8988T (cell line): ENCODE measurements around the gene CSF2RB.

Experiments
- DNase-seq: peaks from one replicate; pipeline ENCODE4 v3.0.0; 2011

The CSF2RB gene

DNA sequence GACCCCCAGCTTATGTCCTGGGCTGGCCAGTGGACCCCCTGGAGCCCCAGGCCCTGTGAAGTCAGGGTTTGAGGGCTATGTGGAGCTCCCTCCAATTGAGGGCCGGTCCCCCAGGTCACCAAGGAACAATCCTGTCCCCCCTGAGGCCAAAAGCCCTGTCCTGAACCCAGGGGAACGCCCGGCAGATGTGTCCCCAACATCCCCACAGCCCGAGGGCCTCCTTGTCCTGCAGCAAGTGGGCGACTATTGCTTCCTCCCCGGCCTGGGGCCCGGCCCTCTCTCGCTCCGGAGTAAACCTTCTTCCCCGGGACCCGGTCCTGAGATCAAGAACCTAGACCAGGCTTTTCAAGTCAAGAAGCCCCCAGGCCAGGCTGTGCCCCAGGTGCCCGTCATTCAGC, 24.6 kb downstream of the CSF2RB start:
- DNase-seq: no peak

DNA sequence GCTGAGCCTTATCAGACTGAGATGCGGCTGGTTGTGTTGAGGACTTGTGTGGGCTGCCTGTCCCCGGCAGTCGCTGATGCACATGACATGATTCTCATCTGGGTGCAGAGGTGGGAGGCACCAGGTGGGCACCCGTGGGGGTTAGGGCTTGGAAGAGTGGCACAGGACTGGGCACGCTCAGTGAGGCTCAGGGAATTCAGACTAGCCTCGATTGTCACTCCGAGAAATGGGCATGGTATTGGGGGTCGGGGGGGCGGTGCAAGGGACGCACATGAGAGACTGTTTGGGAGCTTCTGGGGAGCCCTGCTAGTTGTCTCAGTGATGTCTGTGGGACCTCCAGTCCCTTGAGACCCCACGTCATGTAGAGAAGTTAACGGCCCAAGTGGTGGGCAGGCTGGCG, 25.5 kb downstream of the CSF2RB start:
- DNase-seq: no peak

DNA sequence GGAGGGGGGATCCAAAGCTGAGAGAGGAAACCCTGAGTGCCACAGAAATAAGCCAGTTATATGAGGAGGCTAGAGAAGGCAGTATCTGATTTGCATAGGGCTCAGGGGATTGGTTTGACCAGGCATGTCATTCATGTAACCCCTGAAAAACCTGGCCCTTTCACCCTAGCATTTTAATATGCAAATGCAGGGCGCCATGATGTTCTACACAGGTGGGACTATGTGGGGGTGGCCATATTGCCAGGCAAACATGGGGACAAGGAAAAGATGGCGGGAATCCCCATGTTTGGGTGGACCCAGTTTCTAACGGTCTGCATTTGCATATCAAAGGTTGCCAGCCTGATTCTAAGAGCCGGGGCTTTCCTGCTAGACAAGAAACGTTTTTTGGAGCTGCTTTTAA, 27.2 kb downstream of the CSF2RB start:
- DNase-seq: no peak

DNA sequence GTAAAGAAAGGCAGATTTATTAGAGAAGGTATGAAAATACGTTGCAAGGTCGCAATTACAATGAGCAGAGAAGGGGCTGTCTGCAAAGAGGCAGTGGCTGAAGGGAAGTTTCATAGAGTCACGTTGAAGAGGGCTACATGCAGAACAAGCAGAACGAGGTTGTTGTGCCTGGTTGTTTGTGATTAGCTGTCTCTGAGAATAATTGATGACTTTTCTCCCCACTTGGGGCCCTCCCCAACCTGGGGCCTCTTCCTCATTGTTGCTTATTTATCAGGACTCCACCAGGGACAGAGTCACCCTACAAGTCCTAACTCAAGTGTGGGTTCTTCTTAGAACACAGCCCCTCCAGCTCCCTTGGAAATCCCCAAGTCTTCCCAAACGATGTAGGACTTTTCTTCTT, 29.1 kb downstream of the CSF2RB start:
- DNase-seq: no peak

DNA sequence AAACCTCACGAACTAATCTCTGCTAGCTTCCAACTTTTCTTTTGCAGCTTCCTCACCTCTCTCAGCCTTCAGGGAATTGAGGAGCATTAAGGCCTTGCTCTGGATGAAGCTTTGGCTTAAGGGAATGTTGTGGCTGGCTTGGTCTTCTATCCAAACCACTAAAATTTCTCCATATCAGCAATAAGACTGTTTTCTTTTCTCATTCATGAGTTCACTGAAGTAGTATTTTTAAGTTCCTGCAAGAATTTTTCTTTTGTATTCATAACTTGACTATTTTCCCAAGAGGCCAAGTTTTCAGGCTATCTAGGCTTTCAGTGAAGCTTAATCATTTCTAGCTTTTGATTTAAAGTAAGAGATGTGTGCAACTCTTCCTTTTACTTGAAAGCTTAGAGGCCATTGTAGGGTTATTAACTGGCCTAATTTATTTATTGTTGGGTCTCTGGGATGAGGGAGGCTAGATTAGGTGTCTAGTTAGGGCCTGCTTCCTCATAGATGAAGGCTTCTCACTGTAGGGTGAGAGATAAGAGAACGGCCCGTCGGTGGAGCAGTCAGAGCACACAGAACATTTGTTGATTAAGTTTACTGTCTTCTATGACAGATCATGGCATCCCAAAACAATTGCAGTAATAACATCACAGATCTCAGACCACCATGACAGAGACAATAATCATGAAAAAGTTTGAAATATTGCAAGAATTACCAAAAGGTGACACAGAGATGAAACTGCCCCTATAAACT, 33.2 kb downstream of the CSF2RB start:
- DNase-seq: no peak

DNA sequence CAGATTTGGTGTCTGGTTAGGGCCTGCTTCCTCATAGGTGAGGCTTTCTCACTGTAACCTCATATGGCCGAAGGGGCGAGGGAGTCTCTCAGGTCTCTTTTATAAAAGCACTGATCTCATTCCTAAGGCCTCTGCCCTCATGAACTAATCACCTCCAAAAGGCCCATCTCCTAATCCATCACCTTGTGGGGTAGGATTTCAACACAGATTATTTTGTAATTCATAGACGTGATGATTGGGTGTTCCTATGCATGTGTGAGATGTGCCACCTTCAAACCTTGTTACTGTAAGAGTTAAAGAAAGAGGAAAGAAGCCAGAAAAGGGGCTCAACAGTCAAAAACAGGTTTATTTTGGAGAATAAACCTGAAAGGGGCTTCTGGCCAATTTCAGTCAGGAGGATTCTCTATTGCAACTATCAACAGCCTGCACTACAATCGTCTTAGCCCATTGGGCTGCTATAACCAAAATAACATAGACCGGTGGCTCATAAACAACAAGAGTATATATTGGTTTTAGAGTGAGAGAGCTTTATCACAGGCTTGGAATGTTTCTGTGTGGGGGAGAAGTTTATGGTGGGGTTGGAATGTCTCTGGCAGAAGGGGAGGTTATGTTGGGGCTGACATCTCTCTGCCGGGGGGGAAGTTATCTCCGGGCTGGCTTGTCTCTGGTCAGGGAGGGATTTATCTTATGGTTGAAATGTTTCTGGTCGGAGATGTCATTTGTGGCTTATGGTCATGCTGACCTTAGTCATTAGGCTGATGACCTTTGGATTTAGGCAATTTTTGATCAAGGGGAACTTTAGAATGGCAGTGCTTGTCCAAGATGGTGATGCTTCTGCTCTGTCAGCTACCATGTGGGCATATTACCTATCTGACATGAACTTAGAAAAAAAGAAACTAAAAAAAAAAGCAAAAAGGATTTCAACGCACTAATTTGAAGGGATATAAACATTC, 35.1 kb downstream of the CSF2RB start:
- no peak for DNase-seq

DNA sequence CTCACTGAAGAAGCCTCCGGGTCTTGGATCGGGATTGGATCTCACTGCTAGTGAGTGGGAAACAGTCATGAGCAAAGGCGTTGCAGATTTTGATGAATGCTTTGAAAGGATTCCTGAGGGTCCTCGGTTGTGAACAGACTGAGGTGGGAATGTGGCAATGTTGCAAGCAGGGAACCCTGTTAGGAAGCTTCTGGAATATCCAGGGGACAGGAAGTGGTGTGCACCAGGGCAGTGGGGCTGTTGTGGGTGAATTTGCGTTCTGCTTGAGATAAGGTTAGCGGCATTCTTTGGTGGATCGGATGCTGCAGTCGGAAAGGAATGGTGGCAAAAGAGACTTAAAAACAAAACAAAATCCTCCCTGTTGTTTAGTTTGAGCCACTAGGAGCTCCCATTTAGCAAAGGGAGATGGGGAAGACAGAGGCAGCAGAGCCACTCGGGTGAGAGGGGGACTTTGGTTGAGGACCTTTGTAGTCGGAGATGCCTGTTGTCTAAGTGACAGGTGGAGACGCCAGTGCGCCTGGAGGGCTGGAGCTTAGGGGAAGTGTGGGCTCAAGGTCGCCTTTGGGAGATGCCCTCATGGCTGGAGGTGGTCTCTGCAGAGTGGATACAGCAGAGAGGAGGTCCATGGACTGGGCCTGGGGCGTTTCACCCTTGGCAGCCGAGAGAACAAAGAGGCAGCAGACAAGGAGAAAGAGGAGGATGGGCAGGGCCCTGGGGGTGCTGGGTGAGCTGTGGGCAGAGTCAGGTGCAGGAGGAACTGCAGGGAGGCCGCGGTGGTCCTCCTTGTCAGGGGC, 37.6 kb downstream of the CSF2RB start:
- DNase-seq: no peak

DNA sequence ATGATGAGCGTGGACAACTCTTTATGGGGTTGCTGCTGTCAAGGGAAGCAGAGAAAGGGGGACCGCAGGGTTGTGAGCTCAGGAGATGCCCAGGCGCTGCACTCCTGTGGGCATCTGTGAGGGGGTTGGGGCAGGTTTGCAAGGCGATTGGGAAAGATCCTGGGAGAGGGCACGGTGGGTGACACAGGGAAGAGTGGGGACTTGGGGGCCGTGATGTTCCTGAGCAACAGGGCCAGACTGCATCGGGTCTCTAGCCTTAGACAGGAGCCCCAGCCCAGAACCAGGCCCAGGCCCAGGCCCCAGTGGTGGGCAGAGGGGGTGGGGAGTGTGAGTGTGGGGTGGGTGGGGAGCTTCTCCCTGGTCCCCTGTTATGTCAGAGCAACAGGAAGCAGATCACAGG, 38.3 kb downstream of the CSF2RB start:
- DNase-seq: no peak

DNA sequence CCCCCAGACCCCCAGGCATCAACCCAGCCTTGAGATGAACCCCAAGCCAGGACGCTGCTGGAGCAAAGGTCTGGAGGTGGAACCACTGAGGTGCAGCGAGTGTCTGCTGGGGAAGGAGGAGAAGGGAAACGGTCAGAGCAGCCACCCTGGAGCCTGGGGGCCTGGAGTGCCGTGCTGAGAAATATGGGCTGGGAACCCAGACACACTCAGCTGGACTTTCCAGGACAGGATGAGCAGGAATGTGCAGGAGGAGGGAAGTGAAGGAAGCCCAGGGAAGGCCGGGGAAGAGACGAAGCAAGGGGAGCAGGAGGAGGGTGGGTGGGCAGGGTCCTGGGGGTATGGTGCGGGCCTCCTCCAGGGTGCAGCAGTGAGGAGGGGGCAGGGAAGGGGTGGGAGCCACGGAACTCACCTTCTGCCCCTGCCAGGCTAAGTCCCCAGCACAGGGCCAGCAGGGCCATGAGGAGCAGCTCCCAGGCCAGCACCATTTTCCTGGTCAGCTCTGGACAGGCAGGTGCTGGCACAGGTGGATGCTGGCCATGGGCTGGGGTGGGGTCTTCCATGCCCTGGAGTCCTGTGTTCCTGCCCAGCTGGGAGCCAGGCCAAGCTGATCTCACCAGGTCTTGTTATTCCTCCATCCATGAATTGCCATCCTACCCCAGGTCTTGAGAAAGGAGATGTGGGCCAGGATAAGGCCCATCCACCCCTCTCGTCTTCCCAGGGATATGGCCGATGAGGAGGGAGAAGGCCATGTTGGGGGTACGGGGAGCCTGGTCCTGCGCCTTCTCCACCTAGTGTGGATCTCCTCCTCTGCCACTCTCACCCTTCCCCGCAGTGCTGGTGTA, 40.0 kb downstream of the CSF2RB start:
- DNase-seq: no peak

DNA sequence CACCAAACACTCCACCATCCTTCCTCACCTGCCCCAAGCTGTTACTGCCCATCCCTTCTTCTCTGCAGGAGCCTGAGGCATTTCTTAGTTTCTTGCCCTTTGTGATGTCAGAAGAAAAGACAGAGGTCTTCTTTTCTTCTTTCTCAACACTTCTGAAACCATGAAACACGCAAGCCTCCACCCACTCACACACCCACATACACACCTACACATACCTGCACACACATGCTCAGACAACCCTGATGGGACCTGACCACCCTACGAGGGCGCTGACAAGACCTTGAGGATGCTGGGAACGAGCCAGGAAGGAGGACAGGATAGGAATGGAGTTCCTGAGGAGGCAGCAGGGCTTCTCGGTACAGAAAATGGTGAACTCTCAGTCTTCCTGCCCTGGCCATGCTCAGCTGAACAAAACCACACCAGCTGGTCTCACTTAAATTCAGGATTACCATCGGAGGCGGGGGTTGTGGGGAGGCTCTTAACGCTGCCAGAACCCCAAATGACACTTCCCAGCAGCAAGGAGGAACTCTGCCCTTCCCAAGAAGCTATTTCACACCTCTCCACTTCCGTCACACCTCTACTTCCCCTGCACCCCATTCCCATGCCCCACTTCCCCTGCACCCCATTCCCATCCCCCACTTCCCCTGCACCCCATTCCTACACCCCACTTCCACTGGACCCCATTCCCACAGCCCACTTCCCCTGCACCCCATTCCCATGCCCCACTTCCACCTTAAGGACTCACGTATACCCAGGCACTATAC, 41.0 kb downstream of the CSF2RB start:
- DNase-seq: no peak

DNA sequence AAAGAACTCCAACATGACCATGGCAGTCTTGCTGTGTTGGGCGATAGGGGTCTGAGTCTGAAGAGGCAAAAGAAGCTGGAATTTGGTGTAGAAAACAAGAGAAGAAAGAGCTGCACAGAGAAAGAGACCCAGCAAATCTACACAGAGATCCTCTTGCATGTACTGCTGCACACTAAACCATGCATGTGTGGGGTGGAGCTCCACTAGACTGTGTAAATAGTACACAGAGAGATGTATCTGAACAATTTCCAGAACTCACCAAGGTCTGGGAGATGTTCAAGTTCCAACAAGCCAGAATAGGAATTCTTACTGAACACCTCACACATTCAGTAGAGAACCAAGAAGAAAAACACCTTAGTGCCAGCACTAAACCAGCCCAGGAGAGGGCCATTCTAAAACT, 42.3 kb downstream of the CSF2RB start:
- no peak for DNase-seq

DNA sequence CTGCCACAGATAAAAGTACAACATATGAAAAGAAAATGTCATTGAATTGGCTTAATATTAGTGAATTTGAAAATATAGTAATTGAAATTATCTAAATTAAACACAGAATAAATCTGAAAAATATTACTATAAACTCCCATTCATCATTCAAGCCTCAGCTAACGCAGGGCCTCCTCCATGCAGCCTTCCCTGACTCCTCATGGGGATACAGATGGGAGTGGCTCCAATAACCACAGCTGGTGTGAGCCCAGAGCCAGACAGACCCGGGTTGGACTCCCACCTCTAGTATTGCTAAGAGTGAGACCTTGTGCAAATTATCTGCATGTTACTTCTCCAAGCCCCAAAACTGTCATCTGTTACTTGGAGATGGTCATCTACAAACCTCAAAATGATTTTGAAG, 44.9 kb downstream of the CSF2RB start:
- DNase-seq: no peak

DNA sequence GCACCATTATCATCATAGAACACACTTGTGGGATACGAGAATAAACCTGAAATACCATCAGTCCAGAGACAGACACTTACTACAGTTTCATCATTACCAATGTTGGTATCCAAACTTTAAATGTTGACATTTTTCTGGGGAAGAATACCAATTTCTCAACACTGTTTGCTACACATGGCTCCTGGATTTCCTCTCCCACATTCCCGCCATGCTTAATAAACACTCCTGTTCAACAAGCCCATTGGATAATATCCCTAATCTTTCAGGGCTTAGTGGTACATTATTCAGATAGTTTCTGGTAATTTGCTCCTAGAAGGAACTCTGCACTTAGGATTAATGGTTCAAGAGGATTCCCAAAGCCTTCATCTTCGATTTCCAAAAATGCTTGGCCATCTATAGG, 48.2 kb downstream of the CSF2RB start:
- DNase-seq: no peak

DNA sequence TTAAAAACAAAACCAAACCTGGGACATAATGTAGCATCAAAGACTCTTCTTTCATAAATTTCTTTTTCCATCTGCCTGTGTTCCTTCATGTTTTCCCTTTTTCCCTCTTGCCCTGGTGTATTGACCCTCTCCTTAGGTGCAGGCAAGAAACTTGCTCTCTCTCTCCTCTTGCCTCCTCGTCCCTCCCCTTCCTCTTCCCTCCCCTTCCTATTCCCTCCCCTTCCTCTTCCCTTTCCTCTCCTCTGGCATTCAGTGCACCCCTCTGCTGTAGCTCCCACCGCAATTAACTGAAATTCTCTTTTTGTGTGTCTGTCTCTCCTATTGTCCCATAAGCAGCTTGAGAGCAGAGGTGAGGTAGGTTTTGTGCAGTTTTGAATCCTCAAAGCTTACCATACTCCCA, 49.9 kb downstream of the CSF2RB start:
- no peak for DNase-seq

DNA sequence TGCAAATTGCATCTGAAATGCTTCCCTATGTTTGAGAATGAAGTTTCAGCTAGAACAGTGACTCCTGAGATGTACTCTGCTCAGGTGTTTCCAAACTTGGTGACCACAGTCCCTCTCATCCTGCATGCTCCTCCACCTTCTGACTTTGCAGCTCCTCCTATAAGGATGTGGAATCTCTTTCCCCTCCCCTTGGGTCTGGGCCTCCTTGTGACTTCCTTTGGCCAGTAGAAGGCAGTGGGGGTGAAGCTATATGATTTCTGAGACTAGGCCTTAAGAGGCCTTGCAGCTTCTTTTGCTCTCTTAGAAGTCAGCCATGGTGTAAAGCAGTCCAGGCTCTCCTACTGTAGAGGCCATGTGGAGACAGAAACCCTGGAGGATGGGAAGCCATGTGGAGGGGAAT, 50.7 kb downstream of the CSF2RB start:
- DNase-seq: no peak

DNA sequence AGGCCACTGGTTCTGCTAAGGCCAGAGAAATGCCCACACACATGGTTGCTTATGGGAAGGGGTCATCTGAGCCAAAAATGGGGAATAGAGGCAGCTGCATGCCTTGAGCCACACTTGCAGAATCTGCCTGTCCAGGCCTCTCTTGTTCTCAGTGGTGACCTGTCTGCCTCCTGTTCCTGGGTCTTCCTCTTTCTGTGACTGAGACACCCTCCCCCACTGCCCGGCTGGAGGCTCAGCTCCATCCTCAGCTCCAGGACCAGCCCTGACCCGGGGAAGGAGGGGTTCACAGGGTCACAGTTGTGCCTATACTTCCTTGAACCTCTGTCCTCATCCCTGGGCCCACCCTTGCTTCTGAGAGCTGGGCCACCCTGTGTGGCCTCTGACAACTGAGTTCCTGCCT, 52.3 kb downstream of the CSF2RB start:
- DNase-seq: no peak

DNA sequence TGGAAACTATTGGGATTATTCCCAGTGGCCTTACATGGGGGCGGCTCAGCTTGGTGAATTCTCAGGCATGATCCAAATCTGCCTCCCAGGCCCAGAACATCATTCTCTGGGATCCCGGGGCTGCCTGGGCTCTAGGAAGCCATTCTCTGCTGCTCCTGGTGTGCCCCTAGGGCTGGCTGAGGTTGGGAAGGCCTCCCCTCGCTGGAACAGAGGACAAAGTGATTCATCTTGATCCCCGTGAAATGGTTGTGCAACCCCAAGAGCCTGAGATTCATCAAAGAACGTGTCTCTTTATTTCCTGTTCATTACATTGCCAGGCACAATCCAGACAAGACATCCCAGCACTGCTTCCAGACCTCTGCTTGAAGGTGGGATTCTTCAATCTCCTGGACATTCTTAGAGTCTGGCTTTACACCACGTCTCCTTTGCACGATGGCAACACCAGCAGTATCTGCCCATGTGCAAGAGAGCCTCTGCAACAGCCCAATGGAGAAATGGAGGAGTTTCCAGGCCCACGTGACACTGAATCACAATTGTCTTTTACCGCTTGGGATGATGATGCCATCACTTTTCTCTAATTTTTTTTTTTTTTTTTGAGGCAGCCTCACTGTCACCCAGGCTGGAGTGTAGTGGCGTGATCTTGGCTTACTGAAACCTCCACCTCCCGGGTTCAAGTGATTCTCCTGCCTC, 53.6 kb downstream of the CSF2RB start:
- DNase-seq: no peak

DNA sequence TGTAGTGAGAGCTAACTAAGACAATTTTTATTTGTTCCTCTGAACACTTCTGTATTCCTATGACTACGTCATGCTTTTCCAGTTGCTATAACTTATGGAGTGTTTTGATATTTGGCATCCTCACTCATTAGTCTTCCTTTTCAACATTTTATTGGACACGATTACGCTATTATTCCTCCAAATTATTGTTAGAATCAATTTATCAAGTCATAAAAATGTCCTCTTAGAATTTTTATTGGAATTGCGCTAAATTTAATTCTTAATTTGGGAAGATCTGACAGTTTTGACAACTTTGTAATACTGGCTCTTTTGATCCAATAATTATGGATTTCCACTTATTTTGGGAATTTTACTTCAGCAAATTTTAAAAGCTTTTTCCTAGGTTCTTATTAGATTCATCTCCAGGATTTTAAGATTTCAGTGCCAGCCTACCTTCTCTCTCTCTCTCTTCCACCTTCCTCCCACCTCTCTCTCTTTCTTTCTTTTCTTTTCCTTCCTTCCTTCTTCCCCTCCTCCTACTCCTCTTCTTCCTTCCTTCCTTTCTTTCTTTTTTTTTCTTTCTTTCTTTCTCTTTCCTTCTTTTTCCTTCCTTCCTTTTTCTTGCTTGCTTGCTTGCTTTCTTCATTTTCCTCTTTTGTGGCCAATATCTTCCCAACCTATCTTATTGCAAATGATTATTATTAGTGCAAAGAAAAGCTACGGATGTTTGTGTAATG, 55.0 kb downstream of the CSF2RB start:
- no peak for DNase-seq

DNA sequence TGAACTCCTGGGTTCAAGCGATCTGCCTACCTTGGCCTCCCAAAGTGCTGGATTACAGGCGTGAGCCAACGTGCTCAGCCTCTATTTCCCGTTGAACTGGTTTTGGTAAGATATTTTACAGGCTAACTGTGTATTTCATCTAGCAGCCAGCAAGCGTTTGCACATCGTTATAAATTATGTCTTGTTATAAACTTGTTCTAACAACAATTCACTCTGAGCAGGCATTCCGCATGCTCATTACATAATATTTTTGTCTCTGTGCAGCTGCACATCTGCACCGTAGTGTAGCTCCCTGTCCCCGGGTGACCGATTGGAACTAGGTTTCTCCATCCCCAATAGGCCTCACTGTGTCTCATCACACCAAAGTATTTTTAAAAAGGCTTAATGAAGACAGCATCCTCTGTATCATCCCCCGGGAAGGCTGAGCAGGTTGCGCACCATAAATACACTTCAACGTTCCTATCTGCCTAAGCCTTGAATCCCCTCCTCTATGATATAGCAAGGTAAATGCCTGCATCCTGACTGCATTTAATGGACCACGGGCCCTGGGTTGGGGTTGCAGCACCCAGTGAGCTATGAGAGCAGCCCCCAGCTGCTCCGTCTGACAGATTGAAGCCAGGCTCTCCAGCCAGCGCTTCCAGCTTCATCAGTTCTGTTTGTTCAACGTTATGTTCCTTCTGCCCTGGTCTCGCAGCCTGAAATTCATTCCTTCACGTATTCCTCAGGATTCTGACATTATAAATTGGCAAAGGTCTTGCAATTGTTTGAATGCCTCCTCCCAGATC, 58.1 kb downstream of the CSF2RB start:
- DNase-seq: no peak

DNA sequence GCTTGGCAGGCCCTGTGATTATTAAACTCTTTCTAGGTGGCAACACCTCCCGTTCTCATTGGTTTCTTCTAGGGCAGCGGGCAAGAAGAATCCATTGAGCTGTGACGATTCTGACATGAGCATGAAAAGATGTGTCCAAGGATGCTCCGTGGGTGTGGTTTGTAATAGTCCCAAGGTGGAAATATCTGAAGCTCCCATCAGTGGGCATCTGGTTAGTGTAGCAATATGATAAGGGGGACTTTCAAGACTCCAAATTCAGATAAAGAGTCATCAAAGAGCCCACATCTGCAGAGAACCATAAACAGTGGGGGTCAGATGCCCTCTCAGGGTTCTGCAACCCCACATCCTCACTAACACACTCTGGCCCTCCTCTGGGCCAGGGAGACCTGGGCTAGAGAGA, 63.2 kb downstream of the CSF2RB start:
- DNase-seq: no peak
